Coronary artery (tissue), 2 donors: ENCODE data around the gene EFCC1.

Experiments used
- DNase-seq: peaks from one replicate; pipeline ENCODE4 v3.0.0-alpha.2; 2017; ENCODE audit warnings: low spot score
- H3K27ac ChIP-seq, 2 donors: fragments of 200-600 bp; sonication (generic); one replicate each; pipeline ENCODE4 v1.5.1; 2016 to 2019
- H3K4me3 ChIP-seq: fragments of 200-600 bp; sonication (generic); 2 replicates; pipeline ENCODE4 v1.5.1; 2016; ENCODE audit warnings: mild to moderate bottlenecking, moderate library complexity
- TF ChIP-seq, protein P1 (sequence below): fragments of 200-600 bp; sonication (generic); IDR thresholded peaks from one replicate; pipeline ENCODE4 v1.5.1; 2019; ENCODE audit warnings: antibody characterized with exemption

EFCC1 gene

DNA sequence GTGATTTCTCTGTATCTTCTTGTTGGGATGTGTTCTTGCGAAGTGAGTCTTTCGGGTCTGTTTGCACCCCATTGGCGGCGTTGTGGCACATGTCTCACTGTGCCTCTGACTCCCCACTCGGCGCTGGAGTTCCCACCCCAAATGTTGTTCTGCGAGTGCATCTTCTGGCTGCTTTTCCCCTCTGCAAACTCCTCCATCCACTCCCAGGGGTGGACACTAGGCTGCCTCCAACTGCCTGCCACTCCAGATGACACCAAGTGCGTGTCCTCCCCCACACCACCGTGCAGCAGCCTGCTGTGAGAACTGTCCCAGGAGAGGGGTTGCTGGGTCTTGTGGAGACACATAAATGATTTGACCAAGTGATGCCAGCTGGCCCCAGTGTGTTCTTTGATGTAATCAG lies 17.6 kb downstream of the EFCC1 start:
- Histone ChIP-seq H3K27ac (no peak overlapping the region), H3K4me3 (no peak overlapping the region)
- TF ChIP-seq, protein P1, sequence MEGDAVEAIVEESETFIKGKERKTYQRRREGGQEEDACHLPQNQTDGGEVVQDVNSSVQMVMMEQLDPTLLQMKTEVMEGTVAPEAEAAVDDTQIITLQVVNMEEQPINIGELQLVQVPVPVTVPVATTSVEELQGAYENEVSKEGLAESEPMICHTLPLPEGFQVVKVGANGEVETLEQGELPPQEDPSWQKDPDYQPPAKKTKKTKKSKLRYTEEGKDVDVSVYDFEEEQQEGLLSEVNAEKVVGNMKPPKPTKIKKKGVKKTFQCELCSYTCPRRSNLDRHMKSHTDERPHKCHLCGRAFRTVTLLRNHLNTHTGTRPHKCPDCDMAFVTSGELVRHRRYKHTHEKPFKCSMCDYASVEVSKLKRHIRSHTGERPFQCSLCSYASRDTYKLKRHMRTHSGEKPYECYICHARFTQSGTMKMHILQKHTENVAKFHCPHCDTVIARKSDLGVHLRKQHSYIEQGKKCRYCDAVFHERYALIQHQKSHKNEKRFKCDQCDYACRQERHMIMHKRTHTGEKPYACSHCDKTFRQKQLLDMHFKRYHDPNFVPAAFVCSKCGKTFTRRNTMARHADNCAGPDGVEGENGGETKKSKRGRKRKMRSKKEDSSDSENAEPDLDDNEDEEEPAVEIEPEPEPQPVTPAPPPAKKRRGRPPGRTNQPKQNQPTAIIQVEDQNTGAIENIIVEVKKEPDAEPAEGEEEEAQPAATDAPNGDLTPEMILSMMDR = no peak
- DNase-seq = peak; percentile 58

DNA sequence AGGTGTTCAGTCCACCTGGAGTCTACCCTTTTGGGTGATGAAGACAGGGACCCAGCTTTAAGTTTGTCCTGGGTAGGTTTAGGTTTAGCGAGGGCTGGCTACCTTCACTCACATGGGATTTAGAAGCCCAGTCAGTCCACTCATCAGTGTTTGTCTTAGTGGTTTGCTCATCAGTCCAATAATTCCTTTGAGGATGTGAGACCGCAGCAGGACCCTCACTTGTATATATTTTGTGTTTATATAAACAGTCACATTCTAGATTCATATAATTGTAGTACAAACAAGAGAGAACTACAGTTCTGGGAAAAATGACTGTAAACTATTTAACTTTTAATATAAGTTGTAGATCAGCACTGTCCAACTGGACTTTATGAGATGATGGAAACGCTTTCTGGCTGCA lies 18.2 kb downstream of the EFCC1 start:
- no peak overlapping the region for H3K27ac ChIP-seq
- TF ChIP-seq, protein P1 = no peak
- DNase-seq = no peak
- no peak overlapping the region for H3K4me3 ChIP-seq

DNA sequence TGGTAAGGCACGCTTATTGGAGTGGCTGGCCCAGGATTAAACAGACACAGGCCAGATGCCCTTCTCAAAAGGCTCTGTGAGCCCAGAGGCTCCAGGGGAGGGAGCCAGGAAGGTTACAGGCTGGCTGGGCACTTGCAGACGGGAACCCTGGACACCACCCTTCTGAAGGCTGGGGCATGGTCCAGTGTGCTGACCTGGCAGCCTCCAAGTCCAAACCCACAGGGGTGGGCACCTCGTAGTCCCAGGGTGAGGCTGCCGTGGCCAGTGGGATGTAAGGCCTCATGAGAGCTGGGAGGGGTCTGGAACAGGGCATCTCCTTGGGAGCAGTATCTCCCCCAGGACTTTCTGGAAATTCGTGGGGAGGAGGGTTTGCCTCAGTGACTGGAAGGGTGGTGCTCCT lies 19.6 kb downstream of the EFCC1 start:
- TF ChIP-seq, protein P1 = no peak
- H3K4me3 ChIP-seq = no peak overlapping the region
- no peak overlapping the region for H3K27ac ChIP-seq
- peak; percentile 58 for DNase-seq

DNA sequence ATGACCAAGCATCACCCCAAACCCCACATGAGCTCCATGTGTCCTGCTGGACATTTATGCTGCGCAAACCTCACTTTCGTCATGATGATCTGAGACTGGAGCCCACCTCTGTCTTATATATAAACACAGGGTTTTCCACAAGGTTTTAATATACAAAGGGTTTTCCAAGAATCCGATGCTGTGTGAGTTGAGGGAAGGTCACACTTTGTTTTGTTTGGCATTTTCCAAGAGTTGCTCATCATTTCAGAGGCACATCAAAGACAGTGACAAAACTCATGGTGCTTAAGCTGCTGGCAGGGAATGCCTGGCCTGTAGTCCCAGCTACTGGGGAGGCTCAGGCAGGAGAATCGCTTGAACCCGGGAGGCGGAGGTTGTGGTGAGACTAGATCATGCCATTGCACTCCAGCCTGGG lies 20.0 kb downstream of the EFCC1 start:
- no peak for DNase-seq
- TF ChIP-seq, protein P1 = no peak
- Histone ChIP-seq H3K27ac (no peak overlapping the region), H3K4me3 (no peak overlapping the region)

DNA sequence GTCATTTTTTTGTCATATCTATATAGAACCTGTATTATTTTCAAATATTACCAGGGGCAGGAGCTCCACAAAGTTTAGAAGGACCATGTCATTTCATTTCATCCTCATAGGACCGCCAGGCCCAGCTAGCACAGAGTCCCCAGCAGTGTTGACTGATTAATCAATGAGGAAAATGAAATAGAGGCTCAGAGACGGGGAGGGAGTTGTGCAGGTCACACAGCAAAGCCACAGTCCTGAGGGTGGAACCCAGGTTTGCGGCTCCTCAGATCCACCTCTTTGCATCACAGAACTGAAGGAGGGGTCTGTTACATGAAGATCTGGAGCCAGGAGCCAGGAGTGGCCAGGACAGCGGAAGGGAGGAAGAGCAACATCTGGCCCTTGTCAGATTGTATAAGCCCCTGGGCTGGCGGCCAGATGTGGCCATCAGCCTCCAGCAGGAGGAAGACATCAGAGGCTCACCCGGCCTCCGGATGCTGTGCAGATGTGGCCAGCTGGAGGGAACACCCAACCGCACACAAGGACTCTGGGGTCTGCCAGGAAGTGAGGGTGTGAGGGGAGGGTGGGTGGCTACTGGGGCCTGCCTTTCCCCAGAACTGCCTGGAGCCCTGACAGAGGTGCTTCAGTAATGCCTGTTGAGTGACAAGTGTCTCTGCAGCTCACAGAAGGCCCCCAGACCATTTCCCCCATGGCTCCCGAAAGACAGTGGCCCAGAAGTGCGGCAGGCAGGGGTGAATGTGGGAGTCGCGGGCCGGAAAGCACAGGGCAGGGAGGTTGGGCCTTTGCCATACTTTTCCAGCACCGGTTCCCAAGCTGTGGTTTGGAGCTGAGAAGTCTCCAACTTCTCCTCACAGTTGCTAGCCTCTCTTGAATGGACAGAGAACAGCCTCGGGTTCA lies 21.3 kb downstream of the EFCC1 start:
- Histone ChIP-seq H3K27ac (peak overlapping the region; percentile 27 to 29), H3K4me3 (no peak overlapping the region)
- DNase-seq = no peak
- TF ChIP-seq, protein P1 = no peak

DNA sequence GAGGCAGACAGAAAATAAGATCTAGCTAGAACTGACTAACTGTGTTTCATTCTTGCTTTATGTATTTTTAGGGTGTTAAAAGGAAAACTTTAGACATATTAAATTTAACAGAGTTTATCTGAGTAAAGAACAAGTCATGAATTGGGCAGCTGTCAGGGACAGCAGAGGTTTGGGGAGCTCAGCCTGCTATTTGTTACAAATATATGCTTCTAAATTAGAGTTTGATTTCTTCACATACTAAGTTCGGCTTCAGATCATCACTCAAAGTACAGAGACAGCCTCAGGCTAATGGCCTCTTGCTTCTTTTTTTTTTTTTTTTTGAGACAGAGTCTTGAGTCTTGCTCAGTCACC lies 21.9 kb downstream of the EFCC1 start:
- TF ChIP-seq, protein P1 = no peak
- DNase-seq = no peak
- H3K27ac ChIP-seq = peak overlapping the region in 1 of 2 donors; percentile 29
- H3K4me3 ChIP-seq = no peak overlapping the region

DNA sequence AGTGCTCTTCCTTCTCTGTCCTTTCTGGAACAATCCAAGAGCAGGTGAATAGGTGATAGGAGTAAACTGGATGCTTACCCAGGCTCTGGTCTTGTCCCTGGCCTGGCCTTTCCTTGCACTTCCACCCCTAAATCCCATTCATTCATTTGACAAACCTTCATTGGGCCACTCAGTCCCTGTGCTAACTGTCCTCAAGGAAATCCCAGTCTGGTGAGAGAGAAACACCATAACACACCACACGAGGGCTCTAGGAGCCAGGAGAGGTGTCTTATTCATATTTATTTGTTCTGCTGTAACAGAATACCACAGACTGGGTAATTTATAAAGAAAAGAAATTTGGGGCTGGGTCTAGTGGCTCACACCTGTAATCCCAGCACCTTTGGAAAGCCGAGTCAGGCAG lies 22.8 kb downstream of the EFCC1 start:
- no peak for DNase-seq
- H3K27ac ChIP-seq = no peak overlapping the region
- TF ChIP-seq, protein P1 = no peak
- H3K4me3 ChIP-seq = no peak overlapping the region
